ENCODE measurements around the gene CEP97. TPM values are rescaled to one million over a fixed set of nuclear protein-coding genes. Genes with fewer than 3 reads are reported as not detected.
A peak's percentile ranks its signal among the peaks of the same experiment; 100 is the strongest.

Gene CEP97
- total and polyA plus RNA-seq, 9 of the 15 experiments (the other 6 are each of a cell fraction or from before 2014, with no cell fraction given): 2.0 to 10.1 (median 4.3) TPM

DNA sequence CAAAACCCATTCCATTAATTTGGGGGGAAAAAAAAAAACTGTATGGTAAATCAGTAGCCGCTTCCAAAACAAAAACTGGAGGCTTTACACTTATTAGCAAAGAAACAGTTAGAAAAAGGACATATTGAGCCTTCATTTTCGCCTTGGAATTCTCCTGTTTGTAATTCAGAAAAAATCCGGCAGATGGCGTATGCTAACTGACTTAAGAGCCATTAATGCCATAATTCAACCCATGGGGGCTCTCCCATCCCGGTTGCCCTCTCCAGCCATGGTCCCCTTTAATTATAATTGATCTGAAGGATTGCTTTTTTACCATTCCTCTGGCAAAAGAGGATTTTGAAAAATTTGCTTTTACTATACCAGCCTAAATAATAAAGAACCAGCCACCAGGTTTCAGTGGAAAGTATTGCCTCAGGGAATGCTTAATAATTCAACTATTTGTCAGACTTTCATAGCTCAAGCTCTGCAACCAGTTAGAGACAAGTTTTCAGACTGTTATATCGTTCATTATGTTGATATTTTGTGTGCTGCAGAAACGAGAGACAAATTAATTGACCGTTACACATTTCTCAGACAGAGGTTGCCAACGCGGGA, 28.5 kb upstream of the CEP97 start (continued):
- TF ChIP-seq, protein P1, sequence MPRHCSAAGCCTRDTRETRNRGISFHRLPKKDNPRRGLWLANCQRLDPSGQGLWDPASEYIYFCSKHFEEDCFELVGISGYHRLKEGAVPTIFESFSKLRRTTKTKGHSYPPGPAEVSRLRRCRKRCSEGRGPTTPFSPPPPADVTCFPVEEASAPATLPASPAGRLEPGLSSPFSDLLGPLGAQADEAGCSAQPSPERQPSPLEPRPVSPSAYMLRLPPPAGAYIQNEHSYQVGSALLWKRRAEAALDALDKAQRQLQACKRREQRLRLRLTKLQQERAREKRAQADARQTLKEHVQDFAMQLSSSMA (CRISPR knock-in tag; IDR thresholded peaks at IDR 0.05): no peak
- no peak for TF ChIP-seq ARHGAP35 (IDR thresholded peaks at IDR 0.05; ENCODE audit: partially characterized antibody)

DNA sequence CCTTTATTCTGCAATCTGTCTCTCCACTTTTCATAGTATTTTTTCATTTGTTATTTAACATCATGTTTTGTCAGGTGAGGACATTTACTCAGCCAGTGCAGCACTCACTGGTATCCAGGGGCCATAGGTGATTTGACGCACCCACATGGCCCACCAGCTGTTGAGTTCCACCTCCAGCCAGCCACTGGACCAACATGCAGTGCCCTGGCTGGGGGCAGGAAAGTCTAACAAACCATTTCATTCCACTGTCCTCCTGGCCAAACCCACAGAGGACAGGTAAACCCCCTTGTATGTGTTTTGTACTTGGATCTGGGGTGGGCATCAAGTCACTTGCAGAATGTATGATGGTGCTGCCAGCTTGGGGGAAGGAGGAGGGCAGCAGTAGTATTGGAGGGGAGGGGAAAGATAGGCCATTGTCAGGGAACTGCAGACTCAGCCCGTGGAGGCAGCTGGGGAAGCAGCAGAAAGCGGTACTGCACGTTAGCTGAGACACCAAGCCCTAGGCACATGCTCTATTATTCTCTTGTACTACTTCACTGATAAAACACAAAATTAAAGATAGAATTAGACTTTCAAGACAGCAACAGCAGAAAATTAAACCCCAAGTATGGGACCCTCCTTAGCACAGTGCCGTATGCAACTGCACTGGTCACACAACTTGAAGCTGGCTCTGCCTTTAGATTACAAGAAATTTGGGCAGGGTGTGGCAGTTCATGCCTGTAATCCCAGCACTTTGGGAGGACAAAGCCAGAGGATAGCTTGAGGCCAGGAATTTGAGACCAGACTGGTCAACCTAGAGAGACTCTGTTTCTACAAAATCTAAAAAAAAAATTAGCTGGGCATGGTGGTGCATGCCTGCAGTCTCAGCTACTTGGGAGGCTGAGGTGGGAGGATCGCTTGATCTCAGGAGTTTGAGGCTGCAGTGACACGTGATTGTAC, 22.4 kb upstream of the CEP97 start:
- no peaks in the 10 kb centered on the region for H3K36me3 ChIP-seq (ENCODE audit: control insufficient read depth, insufficient read depth, low read length)
- intact Hi-C loops (cut with micrococcal nuclease): no loop called here
- H3K4me2 ChIP-seq (ENCODE audit: insufficient read depth, low read length): no peak overlapping the region
- TF ChIP-seq ZNF134 (CRISPR knock-in tag; conservative IDR thresholded peaks at IDR 0.05) (no peak), BDP1 (IDR thresholded peaks at IDR 0.05; ENCODE audit: insufficient read depth, insufficient read length) (no peak), NR2C1 (IDR thresholded peaks at IDR 0.05) (no peak), NR2C1 (tag; IDR thresholded peaks at IDR 0.05) (no peak), GATAD2A (IDR thresholded peaks at IDR 0.05) (no peak), MCM7 (IDR thresholded peaks at IDR 0.05) (no peak), KAT7 (CRISPR knock-in tag; IDR thresholded peaks at IDR 0.05; ENCODE audit: borderline replicate concordance) (no peak), ZNF583 (CRISPR knock-in tag; IDR thresholded peaks at IDR 0.05) (no peak), TEAD2 (tag; IDR thresholded peaks at IDR 0.05) (no peak), ZNF431 (CRISPR knock-in tag; IDR thresholded peaks at IDR 0.05) (no peak), SIN3A (IDR thresholded peaks at IDR 0.05; ENCODE audit: borderline replicate concordance in 2 of 2, control insufficient read depth in 1 of 2, low read depth in 2 of 2, low read length in 2 of 2) (no peak)
- TF ChIP-seq, protein P2, sequence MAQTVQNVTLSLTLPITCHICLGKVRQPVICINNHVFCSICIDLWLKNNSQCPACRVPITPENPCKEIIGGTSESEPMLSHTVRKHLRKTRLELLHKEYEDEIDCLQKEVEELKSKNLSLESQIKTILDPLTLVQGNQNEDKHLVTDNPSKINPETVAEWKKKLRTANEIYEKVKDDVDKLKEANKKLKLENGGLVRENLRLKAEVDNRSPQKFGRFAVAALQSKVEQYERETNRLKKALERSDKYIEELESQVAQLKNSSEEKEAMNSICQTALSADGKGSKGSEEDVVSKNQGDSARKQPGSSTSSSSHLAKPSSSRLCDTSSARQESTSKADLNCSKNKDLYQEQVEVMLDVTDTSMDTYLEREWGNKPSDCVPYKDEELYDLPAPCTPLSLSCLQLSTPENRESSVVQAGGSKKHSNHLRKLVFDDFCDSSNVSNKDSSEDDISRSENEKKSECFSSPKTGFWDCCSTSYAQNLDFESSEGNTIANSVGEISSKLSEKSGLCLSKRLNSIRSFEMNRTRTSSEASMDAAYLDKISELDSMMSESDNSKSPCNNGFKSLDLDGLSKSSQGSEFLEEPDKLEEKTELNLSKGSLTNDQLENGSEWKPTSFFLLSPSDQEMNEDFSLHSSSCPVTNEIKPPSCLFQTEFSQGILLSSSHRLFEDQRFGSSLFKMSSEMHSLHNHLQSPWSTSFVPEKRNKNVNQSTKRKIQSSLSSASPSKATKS (CRISPR knock-in tag; IDR thresholded peaks at IDR 0.05): no peak
- TF ChIP-seq, protein P3, sequence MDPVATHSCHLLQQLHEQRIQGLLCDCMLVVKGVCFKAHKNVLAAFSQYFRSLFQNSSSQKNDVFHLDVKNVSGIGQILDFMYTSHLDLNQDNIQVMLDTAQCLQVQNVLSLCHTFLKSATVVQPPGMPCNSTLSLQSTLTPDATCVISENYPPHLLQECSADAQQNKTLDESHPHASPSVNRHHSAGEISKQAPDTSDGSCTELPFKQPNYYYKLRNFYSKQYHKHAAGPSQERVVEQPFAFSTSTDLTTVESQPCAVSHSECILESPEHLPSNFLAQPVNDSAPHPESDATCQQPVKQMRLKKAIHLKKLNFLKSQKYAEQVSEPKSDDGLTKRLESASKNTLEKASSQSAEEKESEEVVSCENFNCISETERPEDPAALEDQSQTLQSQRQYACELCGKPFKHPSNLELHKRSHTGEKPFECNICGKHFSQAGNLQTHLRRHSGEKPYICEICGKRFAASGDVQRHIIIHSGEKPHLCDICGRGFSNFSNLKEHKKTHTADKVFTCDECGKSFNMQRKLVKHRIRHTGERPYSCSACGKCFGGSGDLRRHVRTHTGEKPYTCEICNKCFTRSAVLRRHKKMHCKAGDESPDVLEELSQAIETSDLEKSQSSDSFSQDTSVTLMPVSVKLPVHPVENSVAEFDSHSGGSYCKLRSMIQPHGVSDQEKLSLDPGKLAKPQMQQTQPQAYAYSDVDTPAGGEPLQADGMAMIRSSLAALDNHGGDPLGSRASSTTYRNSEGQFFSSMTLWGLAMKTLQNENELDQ (CRISPR knock-in tag; IDR thresholded peaks at IDR 0.05; ENCODE audit: borderline replicate concordance): no peak

More for the DNA sequence above, 22.4 kb upstream of the CEP97 start:
- no peaks in the 10 kb centered on the region for H3K79me2 ChIP-seq (ENCODE audit: control insufficient read depth, insufficient read depth, low read length)
- no peak overlapping the region for H3K27ac ChIP-seq (ENCODE audit: extremely low read depth, low read depth, low read length)
- H3K4me3 ChIP-seq: no peak overlapping the region
- in situ Hi-C loops (cut with MboI): no loop called here
- H3K9me1 ChIP-seq (ENCODE audit: control insufficient read depth, insufficient read depth, low read length): no peaks in the 10 kb centered on the region
- BruUV-seq (replicated peaks): no TSS peak
- H3K9me3 ChIP-seq (replicated peaks; ENCODE audit: control insufficient read depth, insufficient read depth, low read depth, low read length): no peaks in the 10 kb centered on the region
- ChIA-PET CTCF (ENCODE audit: low intra/inter-chr PET ratio) (no interaction called here), POLR2A (interaction anchor here (0.9 kb wide), 1 partner anchor 12 kb away, joined by 3 read pairs; no protein-coding TSS in a partner anchor)
- no peaks in the 10 kb centered on the region; a peak in 1 of 5 replicates for H3K4me1 ChIP-seq (replicated peaks in 1 of 2; ENCODE audit: control insufficient read depth in 2 of 2, insufficient read depth in 2 of 2, low read length in 2 of 2)
- FAIRE-seq (no peak), DNase-seq (ENCODE audit: extremely low read depth in 1 of 4, low spot score in 3 of 4) (no peak), ATAC-seq (peak; percentile 33; the same call in 2 of the 3 replicates)
- H2AFZ ChIP-seq (ENCODE audit: low read depth, low read length): no peak overlapping the region
- H4K20me1 ChIP-seq (replicated peaks; ENCODE audit: control insufficient read depth, insufficient read depth, low read length): no peaks in the 10 kb centered on the region
- H3K9ac ChIP-seq (ENCODE audit: insufficient read depth in 1 of 2, low read depth in 2 of 2, low read length in 2 of 2): no peak overlapping the region
- no peaks in the 10 kb centered on the region for H3K27me3 ChIP-seq (ENCODE audit: control insufficient read depth in 2 of 2, insufficient read depth in 2 of 2, low read length in 2 of 2)
- WGBS (ENCODE audit: insufficient coverage, low coverage, missing lambda C conversion rate): 47% methylated on average over 7 of the region's 7 CpGs

All from K562 (cell line).